NOMO-1 (cell line): ENCODE data around the gene ZNF594.
"Not testable (repeated sequence)": the region's sequence is repeated elsewhere in the genome, so short reads cannot be mapped to it uniquely, and the experiment has no call there.

ENCODE experiments used
- DNase-seq, 2 experiments: peaks; one replicate each; lab custom pipeline; 2025; ENCODE audit not compliant: unreplicated experiment in 2 of 2; lab: John Stamatoyannopoulos, UW

Gene ZNF594

DNA sequence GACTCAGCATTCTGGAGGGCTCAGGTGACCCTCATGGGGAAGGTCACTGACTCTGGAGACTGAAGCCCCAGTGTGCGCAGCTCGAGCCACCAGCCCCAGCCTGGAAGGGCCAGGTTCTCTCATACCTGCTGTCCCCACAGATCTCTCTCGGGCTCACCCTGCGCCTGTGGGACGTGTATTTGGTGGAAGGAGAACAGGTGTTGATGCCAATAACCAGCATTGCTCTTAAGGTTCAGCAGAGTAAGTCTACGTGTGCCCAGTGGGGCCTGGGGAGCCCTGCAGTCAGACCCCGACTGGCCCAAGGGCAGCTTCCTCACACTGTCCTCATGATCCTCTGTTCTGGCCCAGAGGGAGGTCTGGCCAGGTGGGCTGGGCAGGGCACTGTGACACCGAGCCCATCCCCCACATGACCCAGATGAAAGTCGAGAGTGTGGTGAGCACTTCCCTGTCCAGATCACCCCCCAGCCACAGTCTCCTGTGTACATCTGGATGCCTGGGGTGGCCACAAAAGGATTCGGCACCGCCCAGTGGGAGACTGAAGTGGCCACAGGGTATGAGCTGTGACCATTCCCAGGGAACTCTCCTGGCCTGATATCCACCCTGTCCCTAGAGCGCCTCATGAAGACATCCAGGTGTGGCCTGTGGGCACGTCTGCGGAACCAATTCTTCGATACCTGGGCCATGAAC, 54.0 kb downstream of the ZNF594 start:
- DNase-seq = not testable (repeated sequence)

DNA sequence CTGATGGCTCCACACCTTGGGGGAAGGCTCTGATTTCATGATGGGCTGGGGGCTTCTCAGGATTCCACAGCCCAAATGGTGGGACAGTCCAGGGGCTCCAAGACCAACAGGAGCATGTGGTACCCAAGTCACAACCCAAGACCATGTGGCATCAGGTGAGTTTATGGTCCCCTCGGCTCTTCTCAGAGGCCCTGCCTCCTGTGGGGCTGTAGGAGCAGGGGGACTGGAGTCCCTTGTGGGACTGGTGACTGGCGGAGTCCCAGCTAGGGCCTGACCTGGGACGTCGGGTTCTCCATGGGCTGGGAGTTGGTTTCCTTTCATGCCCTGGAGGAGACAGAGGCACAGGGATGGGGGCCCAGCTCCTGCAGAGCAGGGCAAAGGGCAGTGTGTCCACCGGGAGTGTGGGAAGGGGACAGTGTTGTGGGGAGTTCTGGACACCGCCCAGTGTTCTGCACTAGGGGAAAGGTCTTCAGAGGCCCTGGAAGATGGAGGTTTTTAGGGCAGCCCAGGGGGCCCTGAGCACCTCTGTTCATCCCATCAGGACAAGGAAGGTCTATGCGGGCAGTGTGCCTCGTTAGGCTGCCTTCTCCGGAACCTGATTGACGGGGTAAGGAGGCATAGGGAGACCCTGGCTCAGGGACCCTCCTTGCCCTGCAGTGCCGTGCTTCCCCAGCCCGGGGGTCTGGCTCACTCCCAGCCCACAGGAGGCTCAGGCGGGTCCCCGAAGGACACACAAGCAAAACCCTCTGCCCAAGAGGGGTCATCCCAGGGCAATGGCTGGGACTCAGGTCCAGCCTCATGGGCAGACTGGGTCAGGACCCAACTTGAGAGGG, 54.9 kb downstream of the ZNF594 start:
- not testable (repeated sequence) for DNase-seq

DNA sequence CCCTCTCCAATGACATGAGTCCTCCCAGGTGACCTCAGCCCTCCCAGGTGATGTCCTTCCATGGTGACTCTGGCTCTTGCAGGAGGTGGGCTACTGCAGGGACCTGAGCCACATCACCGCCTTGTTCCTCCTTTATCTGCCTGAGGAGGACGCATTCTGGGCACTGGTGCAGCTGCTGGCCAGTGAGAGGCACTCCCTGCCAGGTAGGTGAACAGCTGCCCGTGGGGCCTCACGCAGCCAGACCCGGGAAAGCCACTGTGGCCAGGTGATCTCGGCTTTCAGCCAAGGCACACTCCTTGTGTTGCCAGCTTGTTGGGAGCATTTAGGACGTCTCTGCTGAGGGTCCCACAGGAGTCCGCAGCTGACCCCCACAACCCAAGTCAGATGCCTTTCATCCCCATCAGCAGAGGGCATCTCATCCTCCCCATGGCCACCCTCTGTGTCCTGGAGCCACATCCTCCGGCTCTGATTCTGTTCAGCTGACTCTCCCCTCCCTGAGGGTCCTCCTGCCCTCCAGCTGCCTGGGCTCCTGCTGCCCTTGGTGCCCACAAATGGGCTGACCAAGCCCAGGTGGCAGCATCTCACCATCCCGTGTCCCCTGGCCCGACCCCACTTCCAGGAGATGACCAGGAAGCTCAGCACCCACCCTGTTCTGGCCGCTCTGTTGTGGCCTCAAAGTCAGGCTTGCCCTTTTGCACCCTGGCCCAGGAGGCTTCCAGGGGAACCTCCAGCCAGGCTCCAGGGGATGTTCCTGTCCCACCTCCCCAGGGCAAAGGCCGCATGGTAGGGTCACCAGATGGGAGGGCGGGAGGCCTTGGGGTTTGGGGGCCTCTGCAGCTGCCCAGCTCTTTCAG, 55.7 kb downstream of the ZNF594 start:
- DNase-seq = no peak

DNA sequence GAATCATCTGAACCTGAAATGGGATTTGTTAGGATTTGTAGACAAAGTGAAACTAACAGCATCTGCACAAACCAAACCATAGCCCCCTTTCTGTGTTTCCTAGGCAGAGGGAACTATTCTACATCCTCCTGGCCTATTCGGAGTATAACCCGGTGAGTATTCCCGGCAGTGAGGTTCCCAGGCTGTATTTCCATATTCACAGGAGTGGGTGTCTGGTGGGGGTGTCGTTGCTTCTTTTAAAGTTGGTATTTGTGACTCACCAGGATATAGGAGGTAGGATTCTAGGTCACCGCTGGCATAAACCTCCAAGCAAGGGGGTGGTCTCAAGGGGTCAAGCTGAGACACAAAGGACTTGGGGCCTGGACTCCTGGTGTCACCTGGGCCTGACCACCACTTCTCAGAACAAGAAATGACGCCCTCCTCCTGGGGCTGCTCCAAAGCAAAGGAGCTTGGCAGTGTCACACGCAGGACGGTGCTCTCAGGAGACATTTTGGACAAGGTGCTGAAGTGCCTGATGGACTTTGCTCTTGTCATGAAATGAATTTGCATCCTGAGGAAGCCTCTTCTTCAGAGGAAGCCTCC, 56.4 kb downstream of the ZNF594 start:
- not testable (repeated sequence) for DNase-seq

DNA sequence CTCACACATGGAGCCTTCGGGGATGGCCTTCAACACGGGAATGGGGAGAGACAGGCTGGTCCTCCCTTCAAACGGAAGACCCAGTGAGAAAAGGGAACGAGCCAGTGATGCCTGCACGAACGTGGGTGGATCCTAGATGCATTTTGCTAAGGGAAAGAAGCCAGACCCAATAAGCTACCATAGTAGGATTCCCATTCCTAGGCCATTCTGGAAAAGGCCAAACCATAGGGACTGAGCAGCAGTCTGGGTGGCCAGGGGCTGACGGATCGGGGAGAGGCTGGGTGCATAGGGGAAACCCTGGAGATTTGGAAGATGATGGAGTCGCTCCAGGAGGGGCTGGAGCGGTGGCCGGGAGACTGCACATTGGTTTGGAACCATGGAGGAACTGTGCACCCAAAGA, 57.1 kb downstream of the ZNF594 start:
- not testable (repeated sequence) for DNase-seq

DNA sequence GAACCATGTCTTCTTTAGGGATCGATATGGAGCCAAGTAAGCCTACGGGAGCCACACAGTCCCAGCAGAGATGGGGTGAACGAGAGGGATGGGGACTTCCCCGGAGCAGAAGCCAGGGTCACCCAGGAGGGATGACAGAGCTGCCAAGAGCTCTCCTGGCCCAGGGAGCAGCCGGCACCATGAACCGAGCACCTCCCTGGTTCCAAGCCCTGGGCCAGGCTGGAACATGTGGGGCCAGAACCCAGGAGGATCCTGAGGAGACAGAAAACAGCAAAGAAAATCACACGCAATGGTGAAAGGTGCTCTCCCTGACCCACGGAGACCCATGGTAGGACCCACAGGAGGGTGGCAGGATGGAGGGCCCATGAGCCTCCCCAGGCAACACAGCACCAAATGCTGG, 57.7 kb downstream of the ZNF594 start:
- DNase-seq = not testable (repeated sequence)

DNA sequence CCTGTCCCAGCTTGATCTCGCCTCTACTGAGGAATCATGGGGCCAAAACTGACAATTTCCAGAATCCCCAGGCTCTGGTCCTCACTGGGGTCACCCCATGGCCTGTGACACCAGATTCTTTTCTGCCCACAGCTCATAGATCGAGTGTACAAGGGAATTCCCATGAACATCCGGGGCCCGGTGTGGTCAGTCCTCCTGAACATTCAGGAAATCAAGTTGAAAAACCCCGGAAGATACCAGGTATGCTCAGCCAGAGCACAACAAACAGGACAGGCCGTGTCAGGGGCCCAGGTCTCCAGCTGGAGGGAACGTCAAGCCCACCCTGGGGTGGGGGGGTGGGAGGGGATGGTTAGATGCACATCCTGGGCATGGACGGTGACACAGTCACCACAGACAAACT, 58.4 kb downstream of the ZNF594 start:
- no peak for DNase-seq

DNA sequence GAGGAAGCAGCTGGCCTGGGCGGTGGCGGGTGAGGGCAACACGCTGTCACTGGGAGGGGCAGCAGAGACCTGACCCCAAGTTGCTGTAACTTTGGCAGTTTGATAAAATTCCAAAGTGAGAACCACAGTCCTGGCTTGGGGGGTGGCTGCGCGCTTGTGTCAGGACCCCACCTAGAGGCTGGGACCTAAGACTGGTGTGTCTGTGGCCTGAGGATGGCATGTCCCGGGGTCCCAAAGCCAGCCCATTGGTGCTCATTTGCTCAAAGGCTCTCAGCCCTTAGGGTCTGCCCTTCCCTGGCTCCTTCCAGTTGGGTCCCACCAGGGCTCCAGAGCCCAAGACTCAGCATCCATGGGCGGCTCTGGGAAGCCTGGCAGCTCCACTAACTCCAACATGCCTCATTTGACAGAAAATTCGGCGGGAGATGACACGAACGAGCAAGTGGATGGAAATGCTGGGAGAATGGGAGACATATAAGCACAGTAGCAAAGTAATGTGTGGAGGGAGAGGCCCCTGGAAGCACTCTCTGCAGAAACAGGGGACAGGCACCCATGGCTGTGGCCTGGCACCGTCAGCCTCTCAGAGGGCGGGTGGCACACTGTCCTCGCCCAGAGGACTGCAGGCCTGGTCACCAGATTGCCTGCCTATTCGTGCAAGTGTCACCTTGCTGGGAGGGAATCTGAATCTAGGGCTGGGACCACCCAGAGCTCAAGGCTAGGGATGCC, 59.0 kb downstream of the ZNF594 start:
- not testable (repeated sequence) for DNase-seq

DNA sequence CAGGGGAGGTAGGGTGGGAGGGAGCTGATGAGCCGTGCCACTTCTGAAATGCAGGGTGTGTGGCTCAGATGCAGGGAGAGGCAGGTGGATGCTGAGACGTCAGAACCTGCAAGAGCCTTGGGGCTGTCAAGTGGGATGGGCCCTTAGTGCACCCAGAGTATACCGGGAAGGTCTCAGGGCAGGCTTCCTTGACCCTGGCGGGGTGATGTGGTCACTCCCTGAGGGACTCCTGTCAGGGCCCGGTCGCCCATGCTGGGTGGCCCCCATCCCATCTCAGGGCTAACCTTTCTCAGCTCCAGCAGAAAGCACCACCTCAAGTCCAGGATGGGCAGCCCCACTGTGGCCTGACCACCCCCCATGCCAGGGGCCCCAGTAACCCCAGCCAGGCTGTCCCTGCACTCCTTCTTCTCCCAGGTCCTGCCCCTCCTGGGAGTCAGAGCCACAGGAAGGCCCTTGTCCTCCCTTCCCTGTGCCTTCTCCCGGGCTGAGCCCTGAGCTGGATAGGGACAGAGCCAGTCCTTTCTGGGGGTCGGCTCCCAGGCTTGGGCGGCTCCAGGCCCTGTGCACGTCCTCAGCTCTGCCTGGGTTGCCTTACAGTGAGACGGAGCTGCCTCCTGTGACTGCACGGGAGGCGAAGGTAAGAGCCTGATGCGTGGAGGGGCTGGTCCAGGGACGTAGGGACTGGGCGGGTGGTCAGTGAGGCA, 59.7 kb downstream of the ZNF594 start:
- DNase-seq = not testable (repeated sequence)

DNA sequence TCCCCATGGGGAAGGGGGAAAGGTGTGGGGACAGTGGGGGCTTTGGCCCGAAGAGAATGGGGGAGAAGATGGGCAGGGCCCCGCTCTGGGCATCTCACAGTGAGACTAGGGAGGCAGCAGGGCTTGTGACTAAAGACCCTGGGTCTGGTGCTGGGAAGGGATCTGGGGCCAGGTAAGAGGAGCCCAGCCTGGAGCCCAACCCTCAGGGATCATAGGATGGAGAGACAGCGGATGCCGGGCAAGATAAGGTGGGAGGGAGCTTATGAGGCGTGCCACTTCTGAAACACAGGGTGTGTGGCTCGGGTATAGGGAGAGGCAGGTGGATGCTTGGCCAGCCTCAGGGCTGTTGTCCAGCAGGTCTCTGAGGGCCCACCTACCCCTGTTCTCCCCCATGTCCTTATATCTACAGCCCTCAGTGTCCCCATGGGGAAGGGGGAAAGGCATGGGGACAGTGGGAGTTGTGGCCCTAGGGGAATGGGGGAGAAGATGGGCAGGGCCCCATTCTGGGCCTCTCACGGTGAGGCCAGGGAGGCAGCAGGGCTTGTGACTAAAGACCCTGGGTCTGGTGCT, 60.4 kb downstream of the ZNF594 start:
- DNase-seq = no peak

DNA sequence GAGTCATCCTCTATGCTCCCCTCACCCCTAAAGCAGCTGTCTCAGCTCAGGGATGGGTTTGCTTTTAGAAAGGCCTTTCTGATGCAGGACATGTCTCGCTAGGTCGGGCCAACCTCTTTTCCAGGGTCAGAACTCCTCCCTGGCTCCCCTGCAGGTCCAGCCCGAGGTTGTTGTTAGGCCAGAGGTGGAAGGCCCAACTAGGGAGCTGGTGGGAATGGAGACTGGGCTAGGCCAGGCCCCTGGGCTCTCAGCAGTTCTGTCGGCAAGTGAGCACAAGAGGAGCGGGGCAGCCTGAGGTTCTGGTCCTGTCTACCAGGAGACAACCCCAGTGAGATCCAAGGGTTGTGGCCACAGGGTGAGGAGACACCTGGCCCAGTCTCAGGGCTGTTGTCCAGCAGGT, 61.0 kb downstream of the ZNF594 start:
- DNase-seq = not testable (repeated sequence)

DNA sequence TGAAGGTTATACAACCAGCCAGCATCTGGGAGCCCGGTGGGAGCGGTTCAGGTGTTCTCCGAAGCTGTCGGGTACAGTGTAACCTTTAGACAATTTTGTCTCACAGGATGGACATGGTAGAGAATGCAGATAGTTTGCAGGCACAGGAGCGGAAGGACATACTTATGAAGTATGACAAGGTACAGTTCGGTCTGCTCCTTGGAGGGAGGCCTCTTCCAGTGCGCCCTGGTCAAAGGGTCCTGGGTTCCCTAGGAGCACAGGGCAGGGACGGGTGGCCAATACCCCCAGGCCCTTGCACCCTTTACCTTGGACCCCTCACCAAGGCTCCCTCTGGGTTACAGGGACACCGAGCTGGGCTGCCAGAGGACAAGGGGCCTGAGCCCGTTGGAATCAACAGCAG, 61.4 kb downstream of the ZNF594 start:
- DNase-seq = not testable (repeated sequence)

DNA sequence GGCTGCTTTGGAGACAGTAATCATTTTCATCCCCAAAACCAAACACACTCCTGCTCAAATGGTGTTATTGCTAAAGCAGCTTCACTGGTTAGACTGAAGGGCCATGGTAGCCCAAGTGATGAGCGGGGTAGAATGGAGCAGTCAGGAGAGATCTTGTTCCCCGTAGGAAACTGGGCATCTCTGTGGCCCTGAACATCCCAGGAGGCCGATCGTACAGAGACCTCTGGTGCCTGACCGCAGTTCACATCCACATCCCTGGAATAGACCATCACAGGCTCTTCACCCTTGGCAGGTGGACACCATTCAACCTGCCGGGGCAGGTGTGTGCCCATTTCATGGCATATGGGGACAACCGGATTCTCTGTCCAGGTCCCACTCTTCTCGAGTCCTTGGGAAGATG, 61.9 kb downstream of the ZNF594 start:
- not testable (repeated sequence) for DNase-seq
